Trophoblast cell (in vitro differentiated cells and primary cell): Measurements from ENCODE around the gene EYS.

Experiments used
- DNase-seq, 2 donors: peaks; one replicate each; pipeline ENCODE4 v3.0.0-alpha.2; 2016
- H2AFZ ChIP-seq: 2 replicates; pipeline ENCODE4 v1.6.1; 2013; ENCODE audit warnings: low read length, moderate library complexity, mild to moderate bottlenecking; ENCODE audit not compliant: insufficient read depth, poor library complexity
- H2AK5ac ChIP-seq: 2 replicates; pipeline ENCODE4 v1.6.1; 2013; ENCODE audit warnings: mild to moderate bottlenecking, low read length
- H2BK120ac ChIP-seq: 2 replicates; pipeline ENCODE4 v1.6.1; 2013; ENCODE audit warnings: low read length, mild to moderate bottlenecking, moderate library complexity; ENCODE audit not compliant: insufficient read depth, poor library complexity
- H2BK12ac ChIP-seq: 2 replicates; pipeline ENCODE4 v1.6.1; 2013; ENCODE audit warnings: mild to moderate bottlenecking, low read length, moderate library complexity
- H2BK5ac ChIP-seq: 2 replicates; pipeline ENCODE4 v1.6.1; 2013; ENCODE audit warnings: low read length, low read depth, moderate library complexity, mild to moderate bottlenecking; ENCODE audit not compliant: poor library complexity
- H3K14ac ChIP-seq: 2 replicates; pipeline ENCODE4 v1.6.1; 2013; ENCODE audit warnings: mild to moderate bottlenecking, low read length
- H3K18ac ChIP-seq: 2 replicates; pipeline ENCODE4 v1.6.1; 2013; ENCODE audit warnings: mild to moderate bottlenecking, low read length
- H3K23ac ChIP-seq: 2 replicates; pipeline ENCODE4 v1.6.1; 2013; ENCODE audit warnings: low read length
- H3K27ac ChIP-seq: 2 replicates; pipeline ENCODE4 v1.5.1; 2013; ENCODE audit warnings: low read depth, mild to moderate bottlenecking, inconsistent platforms, low read length, moderate library complexity
- H3K27me3 ChIP-seq: 2 replicates; pipeline ENCODE4 v1.6.1; 2013; ENCODE audit warnings: inconsistent platforms, mild to moderate bottlenecking, low read length, moderate library complexity; ENCODE audit not compliant: insufficient read depth
- H3K36me3 ChIP-seq, 2 experiments: 1 replicate in 1 of 2; 2 replicates in 1 of 2; pipeline ENCODE4 v1.6.1; 2013; ENCODE audit warnings: low read length in 2 of 2, mild to moderate bottlenecking in 2 of 2, moderate library complexity in 1 of 2; ENCODE audit not compliant: insufficient read depth in 2 of 2, control insufficient read depth in 1 of 2
- H3K4ac ChIP-seq: 2 replicates; pipeline ENCODE4 v1.6.1; 2013; ENCODE audit warnings: low read depth, mild to moderate bottlenecking, low read length, moderate library complexity
- H3K4me1 ChIP-seq, 2 experiments: 1 replicate in 1 of 2; 2 replicates in 1 of 2; pipeline ENCODE4 v1.6.1; 2013; ENCODE audit warnings: low read length in 2 of 2, mild to moderate bottlenecking in 2 of 2, moderate library complexity in 1 of 2; ENCODE audit not compliant: insufficient read depth in 2 of 2, control insufficient read depth in 1 of 2
- H3K4me2 ChIP-seq: 2 replicates; pipeline ENCODE4 v1.6.1; 2013; ENCODE audit warnings: inconsistent platforms, mild to moderate bottlenecking, low read length, moderate library complexity
- H3K4me3 ChIP-seq: 2 replicates; pipeline ENCODE4 v1.5.1; 2013; ENCODE audit warnings: mild to moderate bottlenecking, low read depth, low read length, inconsistent platforms
- H3K79me1 ChIP-seq: one replicate; pipeline ENCODE4 v1.6.1; 2013; ENCODE audit warnings: low read length
- H3K79me2 ChIP-seq: 2 replicates; pipeline ENCODE4 v1.6.1; 2013; ENCODE audit warnings: low read length, mild to moderate bottlenecking; ENCODE audit not compliant: control insufficient read depth, insufficient read depth, poor library complexity
- H3K9ac ChIP-seq: 2 replicates; pipeline ENCODE4 v1.6.1; 2013; ENCODE audit warnings: mild to moderate bottlenecking, low read length
- H3K9me3 ChIP-seq: 2 replicates; pipeline ENCODE4 v1.6.1; 2013; ENCODE audit warnings: low read depth, mild to moderate bottlenecking, control low read depth, inconsistent platforms, low read length; ENCODE audit not compliant: insufficient read depth
- H4K12ac ChIP-seq: 2 replicates; pipeline ENCODE4 v1.6.1; 2013; ENCODE audit warnings: low read depth, mild to moderate bottlenecking, low read length, moderate library complexity
- H4K8ac ChIP-seq: 2 replicates; pipeline ENCODE4 v1.6.1; 2013; ENCODE audit warnings: low read depth, mild to moderate bottlenecking, low read length, moderate library complexity
- H4K91ac ChIP-seq: one replicate; pipeline ENCODE4 v1.6.1; 2013; ENCODE audit warnings: low read depth, mild to moderate bottlenecking, low read length, moderate library complexity
- WGBS: extraction: QIAGEN DNeasy Blood & Tissue Kit; methylation state at CpG from one replicate; pipeline ENCODE4 v1.1.7; 2013; ENCODE audit warnings: missing lambda C conversion rate; ENCODE audit not compliant: insufficient read length, insufficient coverage; ENCODE audit errors: extremely low coverage; 5-methylcytosine and 5-hydroxymethylcytosine counted together

Gene EYS

GRCh38 chr6:64949257-64949656, 757.8 kb downstream of the EYS start:
- DNase-seq, result no peak
- Histone ChIP-seq H3K4ac (no peak overlapping the region), H3K23ac (no peak overlapping the region), H3K4me3 (no peak overlapping the region), H3K27me3 (no peaks in the 10 kb centered on the region), H4K91ac (no peak overlapping the region), H3K18ac (no peak overlapping the region), H3K4me2 (no peak overlapping the region), H3K14ac (no peak overlapping the region), H3K9ac (no peak overlapping the region), H3K4me1 (no peaks in the 10 kb centered on the region), H2AK5ac (no peak overlapping the region), H3K27ac (no peak overlapping the region), H3K79me1 (no peaks in the 10 kb centered on the region), H2BK5ac (no peak overlapping the region), H4K8ac (no peak overlapping the region), H4K12ac (no peak overlapping the region), H3K9me3 (no peaks in the 10 kb centered on the region), H3K36me3 (no peaks in the 10 kb centered on the region), H2BK12ac (no peak overlapping the region), H2BK120ac (no peak overlapping the region), H3K79me2 (no peaks in the 10 kb centered on the region), H2AFZ (no peak overlapping the region)
- WGBS, result no CpG with 5 or more reads among the region's 2 CpGs

- no peak overlapping the region for H3K18ac ChIP-seq
- no peak overlapping the region for H2AFZ ChIP-seq
- H3K27me3 ChIP-seq, result no peaks in the 10 kb centered on the region
- H3K4me3 ChIP-seq, result no peak overlapping the region
- H3K4ac ChIP-seq, result no peak overlapping the region
- H3K9ac ChIP-seq, result no peak overlapping the region
- H3K4me2 ChIP-seq, result no peak overlapping the region
- H4K12ac ChIP-seq, result no peak overlapping the region
- H3K36me3 ChIP-seq, result no peaks in the 10 kb centered on the region
- no peak overlapping the region for H2BK5ac ChIP-seq
- H2BK120ac ChIP-seq, result no peak overlapping the region
- no peaks in the 10 kb centered on the region for H3K4me1 ChIP-seq
- H2AK5ac ChIP-seq, result no peak overlapping the region
- no peaks in the 10 kb centered on the region for H3K79me2 ChIP-seq
- H4K91ac ChIP-seq, result no peak overlapping the region
- H2BK12ac ChIP-seq, result no peak overlapping the region
- DNase-seq, result no peak
- no peaks in the 10 kb centered on the region for H3K79me1 ChIP-seq
- H3K23ac ChIP-seq, result no peak overlapping the region
- H3K9me3 ChIP-seq, result no peaks in the 10 kb centered on the region
- no peak overlapping the region for H3K14ac ChIP-seq
- H3K27ac ChIP-seq, result no peak overlapping the region
- H4K8ac ChIP-seq, result no peak overlapping the region
Observed at GRCh38 chr6:64948261-64948660, 758.8 kb downstream of the EYS start.

- Histone ChIP-seq H4K91ac (no peak overlapping the region), H2AFZ (no peak overlapping the region), H2BK5ac (no peak overlapping the region), H3K27me3 (no peaks in the 10 kb centered on the region), H4K8ac (no peak overlapping the region), H3K4ac (no peak overlapping the region), H3K9me3 (no peaks in the 10 kb centered on the region), H3K79me2 (no peaks in the 10 kb centered on the region), H2BK120ac (no peak overlapping the region), H3K14ac (no peak overlapping the region), H3K4me1 (no peaks in the 10 kb centered on the region), H3K9ac (no peak overlapping the region), H3K79me1 (no peaks in the 10 kb centered on the region), H3K23ac (no peak overlapping the region), H4K12ac (no peak overlapping the region), H3K27ac (no peak overlapping the region), H2BK12ac (no peak overlapping the region), H3K36me3 (no peaks in the 10 kb centered on the region), H2AK5ac (no peak overlapping the region), H3K4me3 (no peak overlapping the region), H3K18ac (no peak overlapping the region), H3K4me2 (no peak overlapping the region)
- no CpG with 5 or more reads among the region's 2 CpGs for WGBS
- DNase-seq, result no peak
Observed at GRCh38 chr6:64945450-64945849, 761.6 kb downstream of the EYS start.

GRCh38 chr6:64932486-64932885, 774.5 kb downstream of the EYS start:
- Histone ChIP-seq H3K18ac (no peak overlapping the region), H2BK12ac (no peak overlapping the region), H3K27me3 (no peaks in the 10 kb centered on the region), H4K12ac (no peak overlapping the region), H3K4me3 (no peak overlapping the region), H4K91ac (no peak overlapping the region), H2AFZ (no peak overlapping the region), H3K36me3 (no peaks in the 10 kb centered on the region), H3K4ac (no peak overlapping the region), H3K14ac (no peak overlapping the region), H3K23ac (no peak overlapping the region), H2BK120ac (no peak overlapping the region), H3K79me1 (no peaks in the 10 kb centered on the region), H4K8ac (no peak overlapping the region), H3K4me2 (no peak overlapping the region), H3K27ac (no peak overlapping the region), H3K4me1 (no peaks in the 10 kb centered on the region), H2BK5ac (no peak overlapping the region), H3K9ac (no peak overlapping the region), H3K9me3 (no peaks in the 10 kb centered on the region), H2AK5ac (no peak overlapping the region), H3K79me2 (no peaks in the 10 kb centered on the region)
- DNase-seq, result no peak
- WGBS, result no CpG with 5 or more reads among the region's 1 CpG
